PC-9 (cell line): ENCODE results near the gene RNU5B-1.

Experiments
- EZH2 ChIP-seq: fragments of 200-600 bp; sonication (generic); IDR thresholded peaks from 2 replicates; pipeline ENCODE4 v1.8.0; 2017; ENCODE audit warnings: antibody characterized with exemption, low read depth
- TF ChIP-seq, protein P1 (sequence below): fragments of 200-600 bp; sonication (generic); conservative IDR thresholded peaks from 2 replicates; pipeline ENCODE4 v1.6.1; 2017; ENCODE audit warnings: mixed run types, antibody characterized with exemption, mild to moderate bottlenecking, moderate library complexity

DNA sequence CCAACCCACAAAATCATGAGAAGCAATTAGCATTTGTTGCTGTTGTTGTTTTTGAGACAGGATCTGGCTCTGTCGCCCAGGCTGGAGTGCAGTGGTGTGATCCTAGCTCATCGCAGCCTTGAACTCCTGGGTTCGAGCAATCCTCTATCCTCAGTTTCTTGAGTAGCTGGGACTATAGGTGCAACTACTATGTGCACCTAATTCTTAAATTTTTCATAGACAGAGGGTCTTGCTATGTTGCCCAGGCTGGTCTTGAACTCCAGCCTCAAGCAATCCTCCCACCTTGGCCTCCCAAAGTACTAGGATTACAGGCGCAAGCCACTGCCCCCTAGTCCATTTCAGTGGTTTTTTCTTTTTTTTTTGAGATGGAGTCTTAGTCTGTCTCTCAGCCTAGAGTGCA is 36.1 kb upstream of the RNU5B-1 start:
- TF ChIP-seq, protein P1, sequence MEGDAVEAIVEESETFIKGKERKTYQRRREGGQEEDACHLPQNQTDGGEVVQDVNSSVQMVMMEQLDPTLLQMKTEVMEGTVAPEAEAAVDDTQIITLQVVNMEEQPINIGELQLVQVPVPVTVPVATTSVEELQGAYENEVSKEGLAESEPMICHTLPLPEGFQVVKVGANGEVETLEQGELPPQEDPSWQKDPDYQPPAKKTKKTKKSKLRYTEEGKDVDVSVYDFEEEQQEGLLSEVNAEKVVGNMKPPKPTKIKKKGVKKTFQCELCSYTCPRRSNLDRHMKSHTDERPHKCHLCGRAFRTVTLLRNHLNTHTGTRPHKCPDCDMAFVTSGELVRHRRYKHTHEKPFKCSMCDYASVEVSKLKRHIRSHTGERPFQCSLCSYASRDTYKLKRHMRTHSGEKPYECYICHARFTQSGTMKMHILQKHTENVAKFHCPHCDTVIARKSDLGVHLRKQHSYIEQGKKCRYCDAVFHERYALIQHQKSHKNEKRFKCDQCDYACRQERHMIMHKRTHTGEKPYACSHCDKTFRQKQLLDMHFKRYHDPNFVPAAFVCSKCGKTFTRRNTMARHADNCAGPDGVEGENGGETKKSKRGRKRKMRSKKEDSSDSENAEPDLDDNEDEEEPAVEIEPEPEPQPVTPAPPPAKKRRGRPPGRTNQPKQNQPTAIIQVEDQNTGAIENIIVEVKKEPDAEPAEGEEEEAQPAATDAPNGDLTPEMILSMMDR = no peak
- TF ChIP-seq EZH2 = no peak
